GM18508 (cell line): Measurements from ENCODE around the gene ELOVL3.
"Not testable (repeated sequence)": the region's sequence is repeated elsewhere in the genome, so short reads cannot be mapped to it uniquely, and the experiment has no call there.

Source experiments
- ATAC-seq: cut with Tn5 transposase; IDR thresholded peaks from one replicate; pipeline ENCODE4 v1.9.1; 2021; ENCODE audit warnings: moderate number of reproducible peaks; ENCODE audit not compliant: insufficient read depth, unreplicated experiment

Gene ELOVL3

DNA sequence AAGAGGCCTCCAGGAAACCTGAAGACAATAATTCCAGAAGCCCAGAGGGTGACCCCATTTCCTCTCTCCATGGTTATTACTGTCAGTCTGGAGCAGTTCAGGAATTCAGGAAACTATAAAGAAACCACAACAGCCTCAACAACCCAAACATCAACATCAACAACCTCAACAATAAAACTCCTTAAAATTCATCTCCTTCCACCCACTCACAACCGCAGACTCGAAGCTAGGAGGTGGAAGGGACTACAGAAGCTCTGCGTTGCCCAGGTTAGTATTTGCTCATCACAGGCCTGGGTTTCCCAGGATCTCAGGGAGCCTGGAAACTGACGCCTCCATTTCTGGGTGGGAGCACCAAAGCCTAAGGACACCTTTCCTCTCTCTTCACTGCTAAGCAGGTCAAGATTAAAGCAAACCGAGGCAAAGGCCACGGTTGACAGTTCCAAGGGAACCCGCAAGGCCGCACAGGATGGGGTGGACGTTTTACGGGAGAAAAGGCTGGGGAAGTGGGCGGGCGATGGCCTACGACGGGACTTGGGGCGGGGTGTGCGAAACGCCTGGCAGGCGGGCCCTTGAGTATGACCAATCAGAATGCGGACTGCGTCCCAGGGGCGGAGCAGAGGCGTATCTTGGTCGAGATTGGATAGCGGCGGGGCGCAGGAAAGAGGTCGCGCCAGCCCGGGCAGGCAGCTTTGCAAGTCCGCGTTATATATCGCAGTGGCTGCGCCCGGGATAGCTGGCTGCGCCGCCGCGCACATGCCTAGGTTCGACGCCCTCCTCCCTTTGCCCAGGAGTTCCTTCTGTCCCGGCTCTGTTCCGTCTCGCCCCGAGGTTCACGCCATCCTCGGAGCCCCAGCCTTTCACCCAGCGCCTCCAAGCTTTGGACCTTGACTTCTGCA is at the start of gene ELOVL3:
Gene ELOVL3, plus strand, starts transcription at position 654 of the 896 bp plus-strand sequence. CDS start 250 bp downstream, outside the sequence.
- no peak for ATAC-seq

DNA sequence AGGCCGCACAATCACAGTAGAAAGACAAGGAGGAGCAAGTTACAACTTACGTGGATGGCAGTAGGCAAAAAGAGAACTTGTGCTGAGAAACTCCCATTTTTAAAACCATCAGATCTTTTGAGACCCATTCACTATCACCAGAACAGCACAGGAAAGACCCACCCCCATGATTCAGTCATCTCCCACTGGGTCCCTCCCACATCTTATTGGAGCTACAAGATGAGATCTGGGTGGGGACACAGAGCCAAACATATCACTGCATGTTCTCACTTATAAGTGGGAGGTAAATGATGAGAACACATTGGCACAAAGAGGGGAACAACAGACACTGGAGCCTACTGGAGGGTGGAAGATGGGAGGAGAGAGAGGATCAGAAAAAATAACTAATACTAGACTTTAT is 41.5 kb upstream of the ELOVL3 start:
- no peak for ATAC-seq

DNA sequence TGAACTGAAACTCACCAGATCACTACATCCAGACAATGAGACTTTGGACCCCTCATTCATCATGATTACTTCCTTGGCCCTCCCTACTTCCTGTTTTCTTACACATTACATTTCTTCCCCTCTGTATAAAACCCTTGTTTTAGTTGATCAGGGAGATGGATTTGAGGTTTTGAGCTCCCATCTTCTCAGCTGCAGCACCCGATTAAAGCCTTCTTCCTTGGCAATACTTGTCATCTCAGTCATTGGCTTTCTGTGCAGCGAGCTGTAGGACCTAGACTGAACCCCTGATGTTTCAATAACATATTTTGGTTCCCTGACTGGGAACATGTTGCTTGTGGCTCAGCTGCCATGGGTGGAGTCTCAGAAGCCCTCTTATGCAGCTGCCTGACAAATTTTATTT is 40.8 kb upstream of the ELOVL3 start:
- ATAC-seq, result no peak

DNA sequence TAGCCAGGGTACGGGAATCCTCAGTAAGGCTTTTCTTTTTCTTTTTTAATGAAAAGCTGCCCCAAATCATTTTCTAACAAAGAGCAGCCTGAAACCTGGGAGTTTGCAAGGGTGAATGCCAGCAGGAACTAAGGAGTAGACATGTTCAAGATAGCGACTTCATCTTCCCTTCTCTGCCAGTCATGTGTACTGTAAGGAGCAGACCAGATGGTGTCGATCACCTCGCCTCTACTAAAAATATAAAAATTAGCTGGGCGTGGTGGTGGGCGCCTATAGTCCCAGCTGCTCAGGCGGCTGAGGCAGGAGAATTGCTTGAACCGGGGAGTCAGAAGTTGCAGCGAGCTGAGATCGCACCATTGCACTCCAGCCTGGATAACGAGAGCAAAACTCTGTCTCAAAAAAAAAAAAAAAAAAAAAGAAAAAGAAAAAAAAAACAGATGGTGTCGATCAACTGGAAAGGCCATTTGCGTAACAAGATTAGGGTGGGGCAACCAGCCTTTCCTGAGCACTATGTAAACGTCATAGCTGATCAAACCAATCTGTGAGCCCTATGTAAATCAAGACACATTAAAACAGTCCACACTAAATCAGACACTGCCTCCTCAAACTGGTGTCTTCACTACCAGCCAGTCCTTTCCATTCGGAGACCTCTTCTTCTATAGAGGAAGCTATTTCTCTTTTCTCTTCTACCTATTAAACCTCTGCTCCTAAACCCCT is 40.1 kb upstream of the ELOVL3 start:
- ATAC-seq, result no peak

- ATAC-seq, result no peak
Observed at GRCh38 chr10:102188298-102188940, 37.7 kb upstream of the ELOVL3 start.

- not testable (repeated sequence) for ATAC-seq
Observed at GRCh38 chr10:102188941-102189898, 36.9 kb upstream of the ELOVL3 start.

DNA sequence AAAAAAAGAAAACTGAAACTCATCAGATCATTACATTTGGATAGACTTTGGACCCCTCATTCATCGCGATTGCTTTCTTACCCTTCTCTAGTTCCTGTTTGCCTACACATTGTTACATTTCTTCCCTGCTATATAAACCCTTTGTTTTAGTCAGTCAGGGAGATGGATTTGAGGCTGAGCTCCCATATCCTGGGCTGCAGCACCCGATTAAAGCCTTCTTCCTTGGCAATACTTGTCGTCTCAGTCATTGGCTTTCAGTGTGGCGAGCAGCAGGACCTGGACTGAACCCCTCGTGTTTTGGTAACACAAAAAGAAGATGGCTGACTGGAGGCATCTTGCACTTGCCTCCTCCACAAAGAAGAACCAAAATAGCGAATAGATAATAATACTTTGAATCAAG is 34.1 kb upstream of the ELOVL3 start:
- ATAC-seq, result no peak

DNA sequence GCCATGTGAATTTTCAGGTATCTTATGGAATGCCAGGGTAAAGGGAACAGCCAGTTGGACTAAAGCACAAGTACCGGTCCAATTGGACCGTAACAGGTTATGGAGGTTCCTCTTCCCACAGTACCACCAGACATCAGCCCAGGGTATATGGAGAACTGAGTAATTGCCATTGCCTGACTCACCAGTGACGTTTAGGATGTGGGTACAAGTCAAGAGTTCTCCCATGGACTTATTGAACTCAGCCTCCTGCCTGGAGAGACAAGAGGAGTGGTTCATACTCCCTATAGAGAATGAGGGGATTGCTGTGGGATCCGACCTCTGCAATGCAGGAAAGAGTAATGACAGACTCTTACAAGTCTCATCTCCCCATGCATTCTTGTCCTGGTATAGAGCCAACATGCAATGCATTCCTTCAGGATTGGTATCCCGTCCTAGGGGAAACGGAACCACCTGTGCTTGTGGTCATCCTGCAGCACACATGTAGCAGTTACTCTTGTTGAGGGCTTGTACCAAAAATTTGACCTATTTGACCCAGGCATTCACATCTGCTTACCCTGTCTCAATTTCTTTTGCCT is 30.7 kb upstream of the ELOVL3 start:
- no peak for ATAC-seq

DNA sequence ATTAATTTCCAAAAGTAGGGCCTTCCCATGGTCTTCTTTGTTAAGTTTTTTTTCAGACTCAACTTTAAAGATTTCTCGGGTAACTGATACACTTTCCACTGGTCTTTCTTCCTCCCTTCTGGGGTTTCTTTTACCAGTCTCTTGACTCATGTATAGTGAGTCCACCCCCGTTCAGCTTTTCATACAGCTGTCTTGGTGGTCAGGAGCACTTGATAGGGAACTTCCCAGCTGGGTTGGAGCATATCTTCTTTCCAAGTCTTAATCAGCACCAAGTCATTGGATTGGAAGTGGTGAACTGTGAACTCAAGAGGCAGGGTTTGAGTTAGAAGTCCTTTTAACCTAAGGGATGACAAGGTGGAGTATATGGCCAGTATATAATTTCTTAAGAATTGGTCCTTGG is 29.2 kb upstream of the ELOVL3 start:
- ATAC-seq, result no peak

DNA sequence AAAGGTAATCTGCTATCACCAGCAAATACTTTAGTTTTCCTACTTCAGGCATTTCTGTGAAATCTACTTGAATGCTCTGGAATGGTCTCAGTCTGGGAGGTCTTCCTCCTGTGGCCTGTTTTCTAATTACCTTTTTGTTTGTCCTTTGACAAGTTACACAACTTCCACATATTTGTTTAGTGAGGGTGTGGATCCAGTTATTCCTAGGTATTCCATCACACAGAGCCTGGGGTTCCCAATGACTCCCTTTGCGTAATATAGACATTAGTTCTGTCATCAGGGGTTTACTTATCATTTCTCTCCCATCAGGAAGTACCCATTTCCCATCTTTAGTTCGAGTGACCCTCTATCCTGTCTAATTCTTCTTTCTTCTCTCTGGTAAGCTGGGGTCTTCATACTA is 28.1 kb upstream of the ELOVL3 start:
- no peak for ATAC-seq

DNA sequence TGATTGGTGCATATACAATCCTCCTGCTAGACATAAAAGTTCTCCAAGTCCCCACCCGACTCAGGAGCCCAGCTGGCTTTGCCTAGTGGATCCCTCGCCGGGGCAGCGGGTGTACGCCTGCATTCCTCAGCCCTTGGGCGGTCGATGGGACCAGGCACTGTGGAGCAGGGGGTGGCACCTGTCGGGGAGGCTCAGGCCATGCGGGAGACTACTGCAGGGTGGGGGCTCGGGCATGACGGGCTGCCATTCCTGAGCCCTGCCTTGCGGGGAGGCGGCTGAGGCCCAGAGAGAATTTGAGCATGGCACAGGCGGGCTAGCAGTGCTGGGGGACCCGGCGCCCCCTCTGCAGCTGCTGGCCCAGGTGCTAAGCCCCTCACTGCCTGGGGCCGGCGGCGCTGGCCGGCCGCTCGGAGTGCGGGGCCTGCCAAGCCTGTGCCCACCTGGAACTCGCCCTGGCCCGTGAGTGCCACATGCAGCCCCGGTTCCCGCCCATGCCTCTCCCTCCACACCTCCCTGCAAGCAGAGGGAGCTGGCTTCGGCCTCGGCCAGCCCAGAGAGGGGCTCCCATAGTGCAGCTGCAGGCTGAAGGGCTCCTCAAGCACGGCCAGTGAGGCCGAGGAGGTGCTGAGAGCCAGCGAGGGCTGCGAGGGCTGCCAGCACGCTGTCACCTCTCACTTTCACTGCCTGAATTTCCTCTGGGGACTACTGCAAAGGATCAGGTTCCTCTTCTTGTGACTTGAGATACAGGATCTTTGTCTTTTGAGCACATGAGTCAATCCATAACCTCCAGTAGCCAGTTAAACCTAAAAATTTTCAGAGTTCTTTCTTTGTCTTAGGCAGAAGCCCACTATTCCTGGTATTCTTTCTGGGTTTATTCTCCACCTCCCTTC is 25.1 kb upstream of the ELOVL3 start:
- no peak for ATAC-seq

- no peak for ATAC-seq
Observed at GRCh38 chr10:102202386-102202785, 23.7 kb upstream of the ELOVL3 start.

- ATAC-seq, result no peak
Observed at GRCh38 chr10:102208311-102209035, 17.6 kb upstream of the ELOVL3 start.

DNA sequence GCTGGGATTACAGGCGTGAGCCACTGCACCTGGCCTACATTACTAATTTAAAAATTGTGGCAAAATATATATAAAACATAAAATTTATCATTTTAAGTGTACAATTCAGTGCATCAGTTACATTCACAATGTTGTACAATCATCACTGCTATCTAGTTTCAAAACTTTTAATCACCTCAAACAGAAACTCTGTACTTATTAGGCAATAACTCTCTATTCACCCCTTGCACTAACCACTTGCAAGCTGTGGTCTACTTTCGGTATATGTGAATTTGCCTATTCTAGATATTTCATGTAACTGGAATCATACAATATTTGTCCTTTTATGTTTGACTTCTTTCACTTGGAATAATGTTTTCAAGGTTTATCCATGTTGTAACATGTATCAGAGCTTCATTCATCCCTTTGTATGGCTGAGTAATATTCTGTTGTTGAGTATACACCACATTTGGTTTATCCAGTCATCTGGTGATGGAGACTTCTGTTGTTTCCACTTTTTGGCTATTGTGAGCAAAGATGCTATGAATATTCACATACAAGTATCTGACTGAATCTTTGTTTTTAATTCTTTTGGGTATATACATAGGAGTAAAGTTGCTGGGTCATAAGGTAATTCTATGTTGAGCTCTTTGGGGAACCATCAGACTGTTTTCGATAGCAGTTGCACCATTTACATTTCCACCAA is 14.3 kb upstream of the ELOVL3 start:
- no peak for ATAC-seq

GRCh38 chr10:102213599-102213998 is 12.5 kb upstream of the ELOVL3 start:
- not testable (repeated sequence) for ATAC-seq

GRCh38 chr10:102219370-102219769 is 6.7 kb upstream of the ELOVL3 start:
- ATAC-seq, result no peak

DNA sequence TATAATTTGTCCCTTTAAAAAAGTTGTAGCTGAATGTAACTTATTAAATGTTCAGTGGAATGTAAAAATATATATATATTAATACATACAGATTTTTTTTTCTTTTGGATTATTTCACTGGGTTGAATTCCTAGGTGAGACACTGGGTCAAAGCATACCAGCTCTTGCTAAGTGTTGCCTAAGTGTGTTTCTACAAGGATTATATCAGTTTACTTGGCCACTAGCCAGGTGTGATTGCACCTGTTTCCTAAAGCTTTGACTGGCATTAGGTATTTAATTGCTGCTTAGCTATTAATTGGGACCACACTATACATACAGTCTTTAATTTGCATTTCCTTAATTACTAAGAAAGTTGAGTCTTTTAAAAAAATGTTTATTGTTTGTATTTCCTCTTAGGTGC is 5.5 kb upstream of the ELOVL3 start:
- ATAC-seq, result no peak
